Tibial nerve (tissue), 3 donors: ENCODE data around the gene RTN1.

Source experiments
- POLR2A ChIP-seq, 2 donors: fragments of 450-650 bp; IDR thresholded peaks; one replicate each; pipeline ENCODE4 v1.6.1; 2017; ENCODE audit warnings: antibody characterized with exemption in 2 of 2, mild to moderate bottlenecking in 2 of 2, moderate library complexity in 2 of 2
- TF ChIP-seq, protein P1 (sequence below), 5 experiments: fragments of 200-600 bp in 3 of 5; fragments of 450-650 bp in 2 of 5; sonication (generic) in 3 of 5; IDR thresholded peaks; one replicate each; pipeline ENCODE4 v1.5.1; 2016 to 2019; ENCODE audit warnings: antibody characterized with exemption in 5 of 5, mild to moderate bottlenecking in 3 of 5, moderate library complexity in 2 of 5

DNA sequence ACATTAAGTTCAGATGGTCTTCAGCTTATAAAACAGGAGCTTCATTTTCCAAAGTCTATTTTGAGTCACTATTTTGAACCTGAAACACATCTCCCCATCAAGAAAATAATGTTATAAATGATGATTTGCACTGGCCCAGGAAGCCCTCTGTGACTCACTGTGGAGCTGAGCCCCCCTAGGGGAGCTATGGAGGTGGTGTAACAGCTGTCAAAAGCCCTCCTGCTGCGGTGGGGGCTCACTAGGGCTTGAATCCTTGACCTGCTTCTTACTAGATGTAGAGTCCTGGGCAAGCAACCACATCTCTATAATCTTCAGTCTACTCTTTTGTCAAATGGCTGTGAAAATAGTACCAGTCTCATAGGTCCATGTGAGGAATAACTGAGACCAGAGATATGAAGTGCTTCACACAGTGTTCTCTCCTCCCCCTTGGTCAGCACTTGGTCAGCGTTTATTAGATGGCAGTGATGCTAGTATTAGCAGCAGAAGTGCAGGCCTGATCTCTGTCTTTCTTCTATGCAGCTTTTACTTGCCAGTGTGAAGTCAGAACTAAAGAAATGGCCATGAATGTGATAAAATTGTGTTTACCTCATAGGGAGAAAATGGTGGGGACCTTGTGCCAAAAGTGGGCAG, 83.4 kb downstream of the RTN1 start:
- TF ChIP-seq, protein P1, sequence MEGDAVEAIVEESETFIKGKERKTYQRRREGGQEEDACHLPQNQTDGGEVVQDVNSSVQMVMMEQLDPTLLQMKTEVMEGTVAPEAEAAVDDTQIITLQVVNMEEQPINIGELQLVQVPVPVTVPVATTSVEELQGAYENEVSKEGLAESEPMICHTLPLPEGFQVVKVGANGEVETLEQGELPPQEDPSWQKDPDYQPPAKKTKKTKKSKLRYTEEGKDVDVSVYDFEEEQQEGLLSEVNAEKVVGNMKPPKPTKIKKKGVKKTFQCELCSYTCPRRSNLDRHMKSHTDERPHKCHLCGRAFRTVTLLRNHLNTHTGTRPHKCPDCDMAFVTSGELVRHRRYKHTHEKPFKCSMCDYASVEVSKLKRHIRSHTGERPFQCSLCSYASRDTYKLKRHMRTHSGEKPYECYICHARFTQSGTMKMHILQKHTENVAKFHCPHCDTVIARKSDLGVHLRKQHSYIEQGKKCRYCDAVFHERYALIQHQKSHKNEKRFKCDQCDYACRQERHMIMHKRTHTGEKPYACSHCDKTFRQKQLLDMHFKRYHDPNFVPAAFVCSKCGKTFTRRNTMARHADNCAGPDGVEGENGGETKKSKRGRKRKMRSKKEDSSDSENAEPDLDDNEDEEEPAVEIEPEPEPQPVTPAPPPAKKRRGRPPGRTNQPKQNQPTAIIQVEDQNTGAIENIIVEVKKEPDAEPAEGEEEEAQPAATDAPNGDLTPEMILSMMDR (IDR thresholded peaks at IDR 0.05), result no peak
- no peak for TF ChIP-seq POLR2A (IDR thresholded peaks at IDR 0.05)
